Neural progenitor cell (in vitro differentiated cells): Measurements from ENCODE around the gene IRS1.

Experiments used
- CTCF ChIP-seq: fragments of 200-600 bp; sonication (generic); IDR thresholded peaks from 2 replicates; pipeline ENCODE4 v1.5.1; 2017; ENCODE audit warnings: antibody characterized with exemption, mild to moderate bottlenecking
- EZH2phosphoT487 ChIP-seq: fragments of 200-600 bp; sonication (generic); IDR thresholded peaks from 2 replicates; pipeline ENCODE4 v1.6.1; 2017; ENCODE audit warnings: antibody characterized with exemption

DNA sequence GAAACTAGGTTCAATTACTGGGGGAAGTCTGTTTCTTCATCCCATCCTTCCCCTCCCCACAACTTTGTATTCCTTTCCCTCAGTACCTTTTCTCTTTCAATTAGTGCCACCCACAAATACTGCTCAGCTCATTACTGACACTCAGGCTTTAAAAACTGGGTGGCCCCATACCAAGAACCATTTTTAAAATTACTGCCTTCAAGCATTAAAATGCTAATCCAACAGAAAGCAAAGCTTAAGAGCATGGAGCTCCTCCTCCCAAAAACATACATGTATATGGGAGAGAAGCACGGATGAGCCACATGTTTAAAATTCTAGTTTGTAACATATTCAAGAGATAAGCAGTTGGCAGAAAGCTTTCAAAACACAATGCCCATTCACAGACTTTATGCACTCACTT lies 44.0 kb downstream of the IRS1 start:
- TF ChIP-seq EZH2phosphoT487 (no peak), CTCF (no peak)
